IMR-90 (cell line): ENCODE results near the gene LMOD1. TPM values are rescaled to one million over a fixed set of nuclear protein-coding genes. Genes with fewer than 3 reads are reported as not detected.

Experiments
- ATAC-seq: fragments of 200-7000 bp; cut with Tn5 transposase; 2 replicates; pipeline ENCODE4 v1.9.1; 2020; ENCODE audit warnings: low read depth, mild to moderate bottlenecking, moderate library complexity
- BruUV-seq: library from RNA; stranded (reverse); fragments of 400-500 nt; replicated peaks from 2 replicates; lab custom pipeline; 2021; lab: Mats Ljungman, UMichigan
- CTCF ChIA-PET: fragments of 300-600 bp; formaldehyde crosslinking; extraction: SDS; loops from one replicate; lab custom pipeline; 2021; ENCODE audit warnings: antibody characterized with exemption; lab: Yijun Ruan, JAX
- POLR2A ChIA-PET: fragments of 300-600 bp; sonication (Branson Sonifier 250); formaldehyde crosslinking; loops from one replicate; lab custom pipeline; 2022; ENCODE audit warnings: antibody characterized with exemption; ENCODE audit not compliant: unreplicated experiment; lab: Charles Lee
- DNase-seq: peaks from one replicate; pipeline ENCODE4 v3.0.0; 2013
- H2AFZ ChIP-seq: replicated peaks from 2 replicates; pipeline ENCODE3; 2013; ENCODE audit warnings: low read length, mild to moderate bottlenecking; ENCODE audit not compliant: poor library complexity
- H2AK5ac ChIP-seq: 2 replicates; pipeline ENCODE4 v1.6.1; 2013; ENCODE audit warnings: low read depth, low read length, inconsistent platforms
- H2AK9ac ChIP-seq: replicated peaks from 2 replicates; pipeline ENCODE3; 2013; ENCODE audit warnings: mild to moderate bottlenecking, low read depth, low read length, moderate library complexity; ENCODE audit not compliant: poor library complexity
- H2BK120ac ChIP-seq: 2 replicates; pipeline ENCODE4 v1.6.1; 2013; ENCODE audit warnings: low read depth, low read length, inconsistent platforms
- H2BK15ac ChIP-seq: 3 replicates; pipeline ENCODE4 v1.6.1; 2013; ENCODE audit warnings: low read depth, low read length, inconsistent platforms
- H2BK20ac ChIP-seq: 2 replicates; pipeline ENCODE4 v1.6.1; 2013; ENCODE audit warnings: low read depth, mild to moderate bottlenecking, inconsistent platforms, low read length, moderate library complexity
- H2BK5ac ChIP-seq: 2 replicates; pipeline ENCODE4 v1.6.1; 2013; ENCODE audit warnings: mild to moderate bottlenecking, low read depth, low read length, inconsistent platforms; ENCODE audit not compliant: poor library complexity, severe bottlenecking
- H3K14ac ChIP-seq: replicated peaks from 2 replicates; pipeline ENCODE4 v1.6.1; 2013; ENCODE audit warnings: low read depth, low read length, inconsistent platforms
- H3K18ac ChIP-seq: 2 replicates; pipeline ENCODE4 v1.6.1; 2013; ENCODE audit warnings: low read depth, low read length, control low read depth
- H3K23ac ChIP-seq: 2 replicates; pipeline ENCODE4 v1.6.1; 2013; ENCODE audit warnings: low read depth, low read length, inconsistent platforms
- H3K27ac ChIP-seq: 2 replicates; pipeline ENCODE4 v1.5.1; 2013; ENCODE audit warnings: mild to moderate bottlenecking, control low read depth, low read length; ENCODE audit not compliant: insufficient read depth
- H3K27me3 ChIP-seq: 2 replicates; pipeline ENCODE4 v1.6.1; 2013; ENCODE audit warnings: low read length; ENCODE audit not compliant: control insufficient read depth, insufficient read depth
- H3K36me3 ChIP-seq: 2 replicates; pipeline ENCODE4 v1.6.1; 2013; ENCODE audit warnings: low read length, mixed read lengths; ENCODE audit not compliant: control insufficient read depth, insufficient read depth
- H3K4ac ChIP-seq: 2 replicates; pipeline ENCODE4 v1.6.1; 2013; ENCODE audit warnings: low read depth, low read length, inconsistent platforms
- H3K4me1 ChIP-seq: 2 replicates; pipeline ENCODE4 v1.6.1; 2013; ENCODE audit warnings: low read length, mixed read lengths; ENCODE audit not compliant: control insufficient read depth, insufficient read depth
- H3K4me2 ChIP-seq: 2 replicates; pipeline ENCODE4 v1.6.1; 2013; ENCODE audit warnings: low read depth, mild to moderate bottlenecking, control low read depth, low read length, moderate library complexity
- H3K4me3 ChIP-seq: 2 replicates; pipeline ENCODE4 v1.5.1; 2013; ENCODE audit warnings: low read depth, mild to moderate bottlenecking, control low read depth, low read length, moderate library complexity; ENCODE audit not compliant: insufficient read depth
- H3K56ac ChIP-seq: 2 replicates; pipeline ENCODE4 v1.6.1; 2013; ENCODE audit warnings: low read length, inconsistent platforms; ENCODE audit not compliant: insufficient read depth; ENCODE audit errors: extremely low read depth
- H3K79me1 ChIP-seq, 2 experiments: 2 replicates each; pipeline ENCODE4 v1.6.1; 2013; ENCODE audit warnings: low read length in 2 of 2, inconsistent platforms in 1 of 2, low read depth in 1 of 2
- H3K9ac ChIP-seq: 2 replicates; pipeline ENCODE4 v1.6.1; 2013; ENCODE audit warnings: low read depth, low read length, control low read depth
- H3K9me1 ChIP-seq: 2 replicates; pipeline ENCODE4 v1.6.1; 2013; ENCODE audit warnings: low read length, inconsistent platforms; ENCODE audit not compliant: insufficient read depth
- H3K9me3 ChIP-seq: 2 replicates; pipeline ENCODE4 v1.6.1; 2013; ENCODE audit warnings: low read length; ENCODE audit not compliant: control insufficient read depth, insufficient read depth
- H4K20me1 ChIP-seq: 2 replicates; pipeline ENCODE4 v1.6.1; 2013; ENCODE audit warnings: low read length, inconsistent platforms; ENCODE audit not compliant: insufficient read depth
- H4K5ac ChIP-seq: 2 replicates; pipeline ENCODE4 v1.6.1; 2013; ENCODE audit warnings: mild to moderate bottlenecking, low read depth, low read length, control low read depth
- H4K8ac ChIP-seq, 2 experiments: 2 replicates each; pipeline ENCODE4 v1.6.1; 2013; ENCODE audit warnings: low read depth in 2 of 2, low read length in 2 of 2, control low read depth in 1 of 2, inconsistent platforms in 1 of 2
- H4K91ac ChIP-seq: 2 replicates; pipeline ENCODE4 v1.6.1; 2013; ENCODE audit warnings: low read depth, low read length, inconsistent platforms; ENCODE audit not compliant: insufficient read depth
- ELK1 ChIP-seq: fragments of 150-350 bp; IDR thresholded peaks from 2 replicates; pipeline ENCODE4 v1.6.1; 2016; ENCODE audit warnings: low read depth, mild to moderate bottlenecking, low read length, moderate library complexity, borderline replicate concordance
- MXI1 ChIP-seq: IDR thresholded peaks from 2 replicates; pipeline ENCODE4 v1.6.1; 2012; ENCODE audit warnings: low read depth, mild to moderate bottlenecking, low read length, moderate library complexity, borderline replicate concordance
- POLR2A ChIP-seq: IDR thresholded peaks from 2 replicates; pipeline ENCODE4 v1.6.1; 2012; ENCODE audit warnings: mild to moderate bottlenecking, low read depth, low read length
- USF2 ChIP-seq: fragments of 150-350 bp; IDR thresholded peaks from 2 replicates; pipeline ENCODE4 v1.6.1; 2017; ENCODE audit warnings: mild to moderate bottlenecking, antibody characterized with exemption, low read length, low read depth
- WGBS, 2 experiments: methylation state at CpG; one replicate each; pipeline versions ENCODE4 v1.1.5 to v1.1.7; 2013; ENCODE audit warnings: missing lambda C conversion rate in 2 of 2; ENCODE audit not compliant: insufficient read length in 1 of 2; ENCODE audit errors: extremely low coverage in 2 of 2; 5-methylcytosine and 5-hydroxymethylcytosine counted together
- dilution Hi-C: fragments of 300-500 bp; cut with HindIII; formaldehyde crosslinking; loops from one replicate; pipeline ENCODE4 v1.14.3; 2018; ENCODE audit warnings: low sequenced_read_pairs; ENCODE audit not compliant: unreplicated experiment
- in situ Hi-C: fragments of 300-500 bp; cut with MboI; formaldehyde crosslinking; loops from 3 replicates; pipeline ENCODE4 v1.14.3; 2019; ENCODE audit warnings: low sequenced_read_pairs, inconsistent platforms, mixed read lengths
- intact Hi-C: fragments of 100-400 bp; cut with micrococcal nuclease; formaldehyde crosslinking; loops from 2 replicates; pipeline ENCODE4 v1.10.0; 2022
- polyA plus RNA-seq, 3 experiments: library from polyadenylated mRNA; depleted of rRNA; stranded (reverse); fragments of >200 nt; gene quantifications; 2 replicates each; pipeline ENCODE4 v1.2.3, GENCODE V29; 2012; ENCODE audit warnings: low replicate concordance in 1 of 3
- total RNA-seq: library from RNA; depleted of rRNA; stranded (reverse); fragments of >200 nt; gene quantifications from 2 replicates; pipeline ENCODE4 v1.2.3, GENCODE V29; 2012

LMOD1 gene
- total and polyA plus RNA-seq, 2 of the 4 experiments (the other 2 are of a cell fraction): 51.7 to 53.2 TPM

GRCh38 chr1:201985355-201985754, 39.0 kb upstream of the LMOD1 start:
- Histone ChIP-seq H2AK5ac (no peak overlapping the region), H3K4ac (no peak overlapping the region), H2AFZ (no peak overlapping the region), H2BK20ac (no peak overlapping the region), H3K4me1 (peaks cover 2% of the 10 kb centered on the region), H3K4me3 (no peak overlapping the region), H3K9me1 (peaks cover 17% of the 10 kb centered on the region; the same call in 1 of the 2 replicates), H3K27ac (no peak overlapping the region), H3K79me1 (peaks cover 24 to 65% of the 10 kb centered on the region in 2 experiments), H4K20me1 (no peaks in the 10 kb centered on the region; the same call in none of the 2 replicates), H2BK5ac (no peak overlapping the region), H3K14ac (no peak overlapping the region), H3K27me3 (no peaks in the 10 kb centered on the region), H4K8ac (no peak overlapping the region), H3K9ac (no peak overlapping the region), H4K5ac (no peak overlapping the region), H2BK120ac (no peak overlapping the region), H3K36me3 (peaks cover 14% of the 10 kb centered on the region), H3K56ac (no peak overlapping the region), H2BK15ac (no peak overlapping the region), H3K9me3 (no peaks in the 10 kb centered on the region), H4K91ac (no peak overlapping the region), H2AK9ac (no peak overlapping the region), H3K18ac (no peak overlapping the region), H3K23ac (no peak overlapping the region), H3K4me2 (no peak overlapping the region)
- no peak for TF ChIP-seq ELK1
- TF ChIP-seq USF2: no peak
- no peak for TF ChIP-seq MXI1
- TF ChIP-seq POLR2A: no peak
- DNase-seq (no peak), ATAC-seq (no peak)
- 100% methylated on average over 1 of the region's 2 CpGs; no CpG with 5 or more reads in 1 of the 2 experiments for WGBS, 2 experiments
- in situ Hi-C loops: no loop called here
- intact Hi-C loops: no loop called here
- ChIA-PET POLR2A (interaction anchor here (0.6 kb wide), 1 partner anchor 14 kb away, joined by 5 read pairs; no protein-coding TSS in a partner anchor), CTCF (no interaction called here)
- dilution Hi-C loops: no loop called here
- no TSS peak for BruUV-seq
